GM12878 (cell line): ENCODE results near the gene MIPOL1. TPM values are rescaled to one million over a fixed set of nuclear protein-coding genes. Genes with fewer than 3 reads are reported as not detected.

Experiments used
- ATAC-seq: fragments of 200-7000 bp; cut with Tn5 transposase; 3 replicates; pipeline ENCODE4 v1.9.1; 2020; ENCODE audit warnings: mild to moderate bottlenecking, moderate library complexity
- BruUV-seq: library from RNA; stranded (reverse); fragments of 400-500 nt; replicated peaks from 2 replicates; lab custom pipeline; 2021; lab: Mats Ljungman, UMichigan
- CTCF ChIA-PET: fragments of 300-600 bp; sonication (Branson Sonifier 250); formaldehyde crosslinking; extraction: SDS; loops from one replicate; lab custom pipeline; 2021; ENCODE audit warnings: inconsistent platforms; lab: Yijun Ruan, JAX
- POLR2A ChIA-PET: fragments of 350-600 bp; formaldehyde crosslinking; extraction: SDS; loops from one replicate; lab custom pipeline; 2021; ENCODE audit warnings: inconsistent platforms; lab: Charles Lee
- RAD21 ChIA-PET: fragments of 300-600 bp; sonication (Branson Sonifier 250); formaldehyde crosslinking; loops from one replicate; lab custom pipeline; 2023; ENCODE audit warnings: antibody characterized with exemption; ENCODE audit not compliant: unreplicated experiment; lab: Charles Lee
- SMC1A ChIA-PET: fragments of 300-600 bp; sonication (Branson Sonifier 250); formaldehyde crosslinking; loops from one replicate; lab custom pipeline; 2023; ENCODE audit not compliant: unreplicated experiment, uncharacterized antibody; lab: Charles Lee
- DNase-seq: peaks from one replicate; pipeline ENCODE4 v3.0.0-alpha.2; 2011; ENCODE audit warnings: low read depth, low spot score
- FAIRE-seq: peaks from 3 replicates; lab custom pipeline; 2011; peaks lifted over from hg19 to GRCh38; lab: Jason Lieb, UNC
- H2AFZ ChIP-seq: 2 replicates; pipeline ENCODE4 v1.6.0; 2011; ENCODE audit warnings: low read depth, low read length, control low read depth; ENCODE audit not compliant: control insufficient read depth
- H3K27ac ChIP-seq: 2 replicates; pipeline ENCODE4 v1.5.1; 2011; ENCODE audit warnings: control low read depth; ENCODE audit not compliant: control insufficient read depth, insufficient read depth
- H3K27me3 ChIP-seq, 2 experiments: replicated peaks in 1 of 2; 2 replicates each; pipeline versions ENCODE4 v1.6.0 to v1.6.1; 2011; ENCODE audit warnings: low read length in 1 of 2; ENCODE audit not compliant: control insufficient read depth in 2 of 2, insufficient read depth in 2 of 2
- H3K36me3 ChIP-seq, 2 experiments: 2 replicates each; pipeline ENCODE4 v1.5.1; 2011; ENCODE audit warnings: low read length in 1 of 2; ENCODE audit not compliant: control insufficient read depth in 2 of 2, insufficient read depth in 2 of 2
- H3K4me1 ChIP-seq: 2 replicates; pipeline ENCODE4 v1.6.1; 2011; ENCODE audit warnings: mild to moderate bottlenecking, low read length, moderate library complexity, mixed read lengths; ENCODE audit not compliant: control insufficient read depth, insufficient read depth
- H3K4me2 ChIP-seq: 2 replicates; pipeline ENCODE4 v1.6.0; 2011; ENCODE audit warnings: control low read depth; ENCODE audit not compliant: control insufficient read depth, insufficient read depth
- H3K4me3 ChIP-seq: fragments of 200-600 bp; sonication (generic); 2 replicates; pipeline ENCODE4 v1.5.1; 2016
- H3K79me2 ChIP-seq: 2 replicates; pipeline ENCODE4 v1.6.0; 2011; ENCODE audit warnings: low read length; ENCODE audit not compliant: control insufficient read depth, insufficient read depth
- H3K9ac ChIP-seq: 2 replicates; pipeline ENCODE4 v1.8.0; 2011; ENCODE audit warnings: low read length, control low read depth, mixed read lengths; ENCODE audit not compliant: control insufficient read depth, insufficient read depth
- H3K9me3 ChIP-seq: replicated peaks from 3 replicates; pipeline ENCODE4 v1.5.1; 2011; ENCODE audit warnings: mild to moderate bottlenecking, low read length; ENCODE audit not compliant: control insufficient read depth, insufficient read depth
- H4K20me1 ChIP-seq: 2 replicates; pipeline ENCODE4 v1.6.0; 2011; ENCODE audit not compliant: control insufficient read depth, insufficient read depth
- CHD2 ChIP-seq: IDR thresholded peaks from 2 replicates; pipeline ENCODE4 v1.6.1; 2011; ENCODE audit warnings: low read depth, low read length, improper control_type of control experiment, borderline replicate concordance
- IKZF1 ChIP-seq: fragments of 450-650 bp; conservative IDR thresholded peaks from 2 replicates; pipeline ENCODE4 v1.6.1; 2017; ENCODE audit warnings: antibody characterized with exemption, mild to moderate bottlenecking
- IKZF2 ChIP-seq, 2 experiments: fragments of 450-650 bp; IDR thresholded peaks; 2 replicates each; pipeline ENCODE4 v1.6.1; 2017; ENCODE audit warnings: mild to moderate bottlenecking in 2 of 2, moderate library complexity in 2 of 2
- JUND ChIP-seq: IDR thresholded peaks from 2 replicates; pipeline ENCODE4 v1.6.1; 2012; ENCODE audit warnings: low read depth, mild to moderate bottlenecking, low read length, improper control_type of control experiment, moderate library complexity
- MTA2 ChIP-seq: fragments of 450-650 bp; IDR thresholded peaks from 2 replicates; pipeline ENCODE4 v1.6.1; 2016; ENCODE audit warnings: low read depth, mild to moderate bottlenecking, moderate library complexity
- MXI1 ChIP-seq: fragments of 150-350 bp; IDR thresholded peaks from 2 replicates; pipeline ENCODE4 v1.6.1; 2011; ENCODE audit warnings: low read depth, mild to moderate bottlenecking, inconsistent platforms, low read length, improper control_type of control experiment
- PAX8 ChIP-seq: fragments of 450-650 bp; IDR thresholded peaks from 2 replicates; pipeline ENCODE4 v1.6.1; 2017; ENCODE audit warnings: mild to moderate bottlenecking, moderate library complexity
- POU2F2 ChIP-seq: IDR thresholded peaks from 3 replicates; pipeline ENCODE4 v1.6.1; 2011; ENCODE audit warnings: low read depth, mild to moderate bottlenecking, low read length, borderline replicate concordance
- RBBP5 ChIP-seq: fragments of 200-600 bp; sonication (generic); conservative IDR thresholded peaks from 2 replicates; pipeline ENCODE4 v1.6.1; 2016
- RCOR1 ChIP-seq: conservative IDR thresholded peaks from 2 replicates; pipeline ENCODE4 v1.6.1; 2012; ENCODE audit warnings: low read depth, low read length, improper control_type of control experiment
- RUNX3 ChIP-seq: IDR thresholded peaks from 2 replicates; pipeline ENCODE4 v1.6.1; 2012; ENCODE audit warnings: low read length, inconsistent platforms
- YY1 ChIP-seq: IDR thresholded peaks from 2 replicates; pipeline ENCODE4 v1.6.1; 2011; ENCODE audit warnings: low read depth, mild to moderate bottlenecking, low read length
- ZSCAN29 ChIP-seq: fragments of 450-650 bp; IDR thresholded peaks from 2 replicates; pipeline ENCODE4 v1.6.1; 2017; ENCODE audit warnings: mild to moderate bottlenecking, moderate library complexity
- ZZZ3 ChIP-seq: IDR thresholded peaks from 2 replicates; pipeline ENCODE4 v1.6.1; 2011; ENCODE audit warnings: low read depth; ENCODE audit not compliant: control insufficient read depth, insufficient read length
- WGBS: methylation state at CpG from one replicate; pipeline ENCODE4 v1.1.6; 2016; ENCODE audit warnings: low lambda C conversion rate; ENCODE audit not compliant: insufficient replicate concordance, insufficient coverage; ENCODE audit errors: missing lambda C conversion rate; 5-methylcytosine and 5-hydroxymethylcytosine counted together
- in situ Hi-C: fragments of 300-500 bp; cut with MboI; formaldehyde crosslinking; loops from 9 replicates; pipeline ENCODE4 v1.14.3; 2018; ENCODE audit warnings: mixed read lengths
- intact Hi-C: fragments of 100-400 bp; cut with micrococcal nuclease; formaldehyde crosslinking; loops from one replicate; pipeline ENCODE4 v1.14.2; 2022; ENCODE audit not compliant: unreplicated experiment
- polyA plus RNA-seq, 11 experiments: library from polyadenylated mRNA; depleted of rRNA in 4 of 11; unstranded in 6 of 11; stranded (reverse) in 5 of 11; fragments of >200 nt; fragmentation: Nextera tagmentation in 4 of 11; fragmentation: Illumina TruSeq in 1 of 11; extraction: Ambion mirVana in 4 of 11; extraction: Trizol in 1 of 11; gene quantifications; 1 replicate in 1 of 11; 2 replicates in 10 of 11; pipeline versions ENCODE4 v1.2.1 to v1.2.3, GENCODE V29; 2011 to 2016; ENCODE audit warnings: inconsistent platforms in 2 of 11, missing spikeins in 2 of 11, low read depth in 1 of 11
- total RNA-seq, 4 experiments: library from RNA; depleted of rRNA in 3 of 4; stranded (reverse); fragments of >200 nt in 3 of 4; fragmentation: Illumina TruSeq in 1 of 4; extraction: Trizol in 1 of 4; gene quantifications; 2 replicates each; pipeline versions ENCODE4 v1.2.1 to v1.2.3, GENCODE V29; 2013 to 2021
- TF ChIP-seq, protein P1 (sequence below): IDR thresholded peaks from 2 replicates; pipeline ENCODE4 v1.6.1; 2012; ENCODE audit warnings: improper control_type of control experiment, low read depth, low read length; ENCODE audit not compliant: insufficient replicate concordance

Gene MIPOL1
- total and polyA plus RNA-seq, 10 of the 15 experiments (the other 5 are each of a cell fraction or from before 2014, with no cell fraction given), result 0.06 TPM; not detected in 9

DNA sequence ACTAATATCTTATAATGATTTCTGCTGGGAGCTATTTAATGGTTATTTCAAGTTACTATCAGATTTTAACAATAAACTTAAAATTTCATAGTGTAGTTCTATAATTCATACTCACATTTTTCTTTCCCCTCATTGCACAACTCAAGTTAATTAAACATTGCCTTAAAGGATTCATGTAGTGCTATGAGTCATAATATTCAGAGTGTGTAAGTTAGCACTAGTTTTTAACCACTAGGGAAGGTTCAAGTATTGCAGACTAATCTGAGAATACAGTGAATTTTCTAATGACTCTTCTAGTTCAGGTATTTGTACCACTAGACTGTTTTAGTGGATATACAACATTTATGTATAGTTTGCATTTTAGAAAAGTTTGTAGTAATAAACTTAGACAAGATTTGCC lies 347.4 kb downstream of the MIPOL1 start (continued):
- TF ChIP-seq, protein P1, sequence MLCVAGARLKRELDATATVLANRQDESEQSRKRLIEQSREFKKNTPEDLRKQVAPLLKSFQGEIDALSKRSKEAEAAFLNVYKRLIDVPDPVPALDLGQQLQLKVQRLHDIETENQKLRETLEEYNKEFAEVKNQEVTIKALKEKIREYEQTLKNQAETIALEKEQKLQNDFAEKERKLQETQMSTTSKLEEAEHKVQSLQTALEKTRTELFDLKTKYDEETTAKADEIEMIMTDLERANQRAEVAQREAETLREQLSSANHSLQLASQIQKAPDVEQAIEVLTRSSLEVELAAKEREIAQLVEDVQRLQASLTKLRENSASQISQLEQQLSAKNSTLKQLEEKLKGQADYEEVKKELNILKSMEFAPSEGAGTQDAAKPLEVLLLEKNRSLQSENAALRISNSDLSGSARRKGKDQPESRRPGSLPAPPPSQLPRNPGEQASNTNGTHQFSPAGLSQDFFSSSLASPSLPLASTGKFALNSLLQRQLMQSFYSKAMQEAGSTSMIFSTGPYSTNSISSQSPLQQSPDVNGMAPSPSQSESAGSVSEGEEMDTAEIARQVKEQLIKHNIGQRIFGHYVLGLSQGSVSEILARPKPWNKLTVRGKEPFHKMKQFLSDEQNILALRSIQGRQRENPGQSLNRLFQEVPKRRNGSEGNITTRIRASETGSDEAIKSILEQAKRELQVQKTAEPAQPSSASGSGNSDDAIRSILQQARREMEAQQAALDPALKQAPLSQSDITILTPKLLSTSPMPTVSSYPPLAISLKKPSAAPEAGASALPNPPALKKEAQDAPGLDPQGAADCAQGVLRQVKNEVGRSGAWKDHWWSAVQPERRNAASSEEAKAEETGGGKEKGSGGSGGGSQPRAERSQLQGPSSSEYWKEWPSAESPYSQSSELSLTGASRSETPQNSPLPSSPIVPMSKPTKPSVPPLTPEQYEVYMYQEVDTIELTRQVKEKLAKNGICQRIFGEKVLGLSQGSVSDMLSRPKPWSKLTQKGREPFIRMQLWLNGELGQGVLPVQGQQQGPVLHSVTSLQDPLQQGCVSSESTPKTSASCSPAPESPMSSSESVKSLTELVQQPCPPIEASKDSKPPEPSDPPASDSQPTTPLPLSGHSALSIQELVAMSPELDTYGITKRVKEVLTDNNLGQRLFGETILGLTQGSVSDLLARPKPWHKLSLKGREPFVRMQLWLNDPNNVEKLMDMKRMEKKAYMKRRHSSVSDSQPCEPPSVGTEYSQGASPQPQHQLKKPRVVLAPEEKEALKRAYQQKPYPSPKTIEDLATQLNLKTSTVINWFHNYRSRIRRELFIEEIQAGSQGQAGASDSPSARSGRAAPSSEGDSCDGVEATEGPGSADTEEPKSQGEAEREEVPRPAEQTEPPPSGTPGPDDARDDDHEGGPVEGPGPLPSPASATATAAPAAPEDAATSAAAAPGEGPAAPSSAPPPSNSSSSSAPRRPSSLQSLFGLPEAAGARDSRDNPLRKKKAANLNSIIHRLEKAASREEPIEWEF, result no peak
- TF ChIP-seq ZZZ3, result no peak

GRCh38 chr14:37546621-37547447 lies 349.1 kb downstream of the MIPOL1 start:
- Histone ChIP-seq H4K20me1 (no peaks in the 10 kb centered on the region), H2AFZ (no peak overlapping the region), H3K36me3 (no peaks in the 10 kb centered on the region), H3K4me3 (no peak overlapping the region), H3K9ac (no peak overlapping the region), H3K27ac (no peak overlapping the region), H3K79me2 (no peaks in the 10 kb centered on the region), H3K4me2 (no peak overlapping the region), H3K4me1 (no peaks in the 10 kb centered on the region), H3K27me3 (no peaks in the 10 kb centered on the region), H3K9me3 (no peaks in the 10 kb centered on the region)
- ChIA-PET CTCF (no interaction called here), SMC1A (no interaction called here), RAD21 (no interaction called here), POLR2A (no interaction called here)
- ATAC-seq (no peak), FAIRE-seq (no peak), DNase-seq (no peak)
- TF ChIP-seq IKZF1 (no peak), RCOR1 (no peak), MTA2 (no peak), POU2F2 (no peak), RUNX3 (no peak), PAX8 (no peak), YY1 (no peak), RBBP5 (no peak), MXI1 (no peak), ZSCAN29 (no peak), JUND (no peak), CHD2 (no peak), IKZF2 (IDR thresholded peaks at IDR 0.05) (no peak)
- no TSS peak for BruUV-seq
- intact Hi-C loops (no loop called here), in situ Hi-C loops (no loop called here)
- 25% methylated on average over 6 of the region's 6 CpGs for WGBS
